Measurements from ENCODE around the gene PPIF.

The PPIF gene

GRCh38 chr10:79310200-79310865, 36.9 kb upstream of the PPIF start:
- no peak for TF ChIP-seq ZNF223 (tag by site-specific recombination; IDR thresholded peaks at IDR 0.05)
- TF ChIP-seq INSM2 (tag by site-specific recombination; IDR thresholded peaks at IDR 0.05): no peak
- ChIA-PET CTCF (no interaction called here), POLR2A (no interaction called here)
- H3K27ac ChIP-seq (ENCODE audit: extremely low read depth, low read depth, low read length): no peak overlapping the region
- H3K4me3 ChIP-seq (ENCODE audit: low read depth, low read length): no peak overlapping the region
- no peaks in the 10 kb centered on the region for H3K4me1 ChIP-seq (ENCODE audit: control insufficient read depth, insufficient read depth, low read length)
- H3K9me3 ChIP-seq (ENCODE audit: control insufficient read depth, insufficient read depth, low read depth, low read length): no peaks in the 10 kb centered on the region
- peaks cover 0 to 52% of the 10 kb centered on the region in 2 experiments; a peak in 1 of 3 replicates for H3K36me3 ChIP-seq (ENCODE audit: control insufficient read depth in 2 of 2, insufficient read depth in 1 of 2, low read length in 2 of 2)

- peaks cover 0 to 47% of the 10 kb centered on the region in 2 experiments; a peak in 1 of 3 replicates for H3K36me3 ChIP-seq (ENCODE audit: control insufficient read depth in 2 of 2, insufficient read depth in 1 of 2, low read length in 2 of 2)
- POLR2A ChIA-PET: no interaction called here
- H3K27ac ChIP-seq (ENCODE audit: extremely low read depth, low read depth, low read length): no peak overlapping the region
- no peaks in the 10 kb centered on the region for H3K4me1 ChIP-seq (ENCODE audit: control insufficient read depth, insufficient read depth, low read length)
- TF ChIP-seq ZXDB (tag by site-specific recombination; IDR thresholded peaks at IDR 0.05) (no peak), KLF1 (tag by site-specific recombination; IDR thresholded peaks at IDR 0.05) (peak; percentile 93), ZFHX2 (tag by site-specific recombination; conservative IDR thresholded peaks at IDR 0.05) (peak; percentile 26; the same call in 1 of the 2 replicates), ZNF324 (tag by site-specific recombination; IDR thresholded peaks at IDR 0.05) (no peak), INSM2 (tag by site-specific recombination; IDR thresholded peaks at IDR 0.05) (no peak), EGR2 (tag by site-specific recombination; IDR thresholded peaks at IDR 0.05; ENCODE audit: low read depth) (0 out of 2 replicates have a peak, but pooled peaks have one; percentile 16), ZNF391 (tag by site-specific recombination; IDR thresholded peaks at IDR 0.05; ENCODE audit: borderline replicate concordance, low read depth) (no peak), ZNF501 (tag by site-specific recombination; IDR thresholded peaks at IDR 0.05) (no peak), PRDM1 (tag by site-specific recombination; IDR thresholded peaks at IDR 0.05) (no peak)
- H3K9me3 ChIP-seq (ENCODE audit: control insufficient read depth, insufficient read depth, low read depth, low read length): no peaks in the 10 kb centered on the region
- H3K4me3 ChIP-seq (ENCODE audit: low read depth, low read length): no peak overlapping the region
- CTCF ChIA-PET: no interaction called here
Observed at GRCh38 chr10:79310911-79311573, 36.2 kb upstream of the PPIF start.

- no peak overlapping the region for H3K4me3 ChIP-seq (ENCODE audit: low read depth, low read length)
- ChIA-PET POLR2A (interaction anchor here (0.6 kb wide), 1 partner anchor 19 kb away, joined by 4 read pairs; no protein-coding TSS in a partner anchor), CTCF (interaction anchor here (0.7 kb wide), 1 partner anchor 845 kb away, joined by 3 read pairs; no protein-coding TSS in a partner anchor)
- no peaks in the 10 kb centered on the region for H3K9me3 ChIP-seq (ENCODE audit: control insufficient read depth, insufficient read depth, low read depth, low read length)
- no peaks in the 10 kb centered on the region for H3K4me1 ChIP-seq (ENCODE audit: control insufficient read depth, insufficient read depth, low read length)
- H3K27ac ChIP-seq (ENCODE audit: extremely low read depth, low read depth, low read length): no peak overlapping the region
- no peak for TF ChIP-seq CTCF (tag by site-specific recombination; IDR thresholded peaks at IDR 0.05)
- TF ChIP-seq ZNF404 (tag by site-specific recombination; IDR thresholded peaks at IDR 0.05): no peak
- TF ChIP-seq SP7 (tag by site-specific recombination; IDR thresholded peaks at IDR 0.05): 0 out of 2 replicates have a peak, but pooled peaks have one; percentile 29
- TF ChIP-seq ZSCAN5A (tag by site-specific recombination; IDR thresholded peaks at IDR 0.05): no peak
- TF ChIP-seq YY1 (tag by site-specific recombination; IDR thresholded peaks at IDR 0.05): no peak
- 0 out of 2 replicates have a peak, but pooled peaks have one; percentile 23 for TF ChIP-seq EGR2 (tag by site-specific recombination; IDR thresholded peaks at IDR 0.05; ENCODE audit: low read depth)
- no peak for TF ChIP-seq ZNF621 (tag by site-specific recombination; IDR thresholded peaks at IDR 0.05)
- no peak for TF ChIP-seq ZNF837 (tag by site-specific recombination; IDR thresholded peaks at IDR 0.05)
- TF ChIP-seq ZNF677 (tag by site-specific recombination; IDR thresholded peaks at IDR 0.05): no peak
- TF ChIP-seq KLF1 (tag by site-specific recombination; IDR thresholded peaks at IDR 0.05): peak; percentile 60
- TF ChIP-seq ZFHX2 (tag by site-specific recombination; conservative IDR thresholded peaks at IDR 0.05): peak; percentile 49
- peaks cover 0 to 39% of the 10 kb centered on the region in 2 experiments; a peak in 1 of 3 replicates for H3K36me3 ChIP-seq (ENCODE audit: control insufficient read depth in 2 of 2, insufficient read depth in 1 of 2, low read length in 2 of 2)
Observed at GRCh38 chr10:79311581-79312407, 35.5 kb upstream of the PPIF start.
